Stimulated activated effector memory CD8-positive, alpha-beta T cell treated with anti-CD3 and anti-CD28 coated beads, Interleukin-12 subunit alpha, Interleukin-12 subunit beta, amount 100 ng/mL, for 72 hours (primary cell): Measurements from ENCODE around the gene PSORS1C1.
"Not testable (repeated sequence)": the region's sequence is repeated elsewhere in the genome, so short reads cannot be mapped to it uniquely, and the experiment has no call there.

Source experiments
- ATAC-seq: fragments of 150-1000 bp; cut with Tn5 transposase; 2 replicates; pipeline ENCODE4 v1.10.0; 2021
- DNase-seq, 2 donors: peaks; one replicate each; pipeline ENCODE4 v3.0.0; 2021 to 2022; ENCODE audit warnings: low spot score in 2 of 2
- H3K27ac Mint-ChIP-seq: one replicate; pipeline ENCODE4 v1.8.0; 2022; ENCODE audit warnings: mild to moderate bottlenecking, mixed read lengths
- H3K36me3 Mint-ChIP-seq: one replicate; pipeline ENCODE4 v1.8.0; 2022; ENCODE audit warnings: mild to moderate bottlenecking, mixed read lengths
- H3K4me1 Mint-ChIP-seq: one replicate; pipeline ENCODE4 v1.8.0; 2022; ENCODE audit warnings: mixed read lengths
- H3K4me3 Mint-ChIP-seq: one replicate; pipeline ENCODE4 v1.8.0; 2022; ENCODE audit warnings: mild to moderate bottlenecking, mixed read lengths
- H3K9me3 Mint-ChIP-seq: one replicate; pipeline ENCODE4 v1.8.0; 2022; ENCODE audit warnings: mixed read lengths

The PSORS1C1 gene

DNA sequence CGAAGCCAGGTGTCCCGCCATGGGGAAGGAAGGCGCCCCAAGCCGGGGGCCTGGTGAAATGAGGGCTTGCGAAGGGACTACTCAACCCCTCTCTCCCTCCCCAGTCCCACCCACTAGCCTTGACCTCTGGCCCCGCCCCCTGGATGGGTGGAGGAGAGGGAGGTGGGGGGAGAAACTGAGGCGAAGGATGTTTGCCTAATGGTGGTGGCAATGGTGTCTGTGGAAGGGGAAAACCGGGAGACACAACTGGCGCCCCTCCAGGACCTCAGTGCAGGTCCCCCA, 55.9 kb downstream of the PSORS1C1 start, which contains the start of gene POU5F1:
TSS of gene POU5F1 (minus strand) at position 83 of the 282 bp plus-strand sequence. CDS start at position 21, 62 bp downstream.
- Mint-ChIP-seq H3K9me3 (no peaks in the 10 kb centered on the region), H3K27ac (no peak within 1 kb of the TSS), H3K36me3 (no peaks in the 10 kb centered on the region), H3K4me1 (peaks cover 6% of the 10 kb centered on the region), H3K4me3 (no peak within 1 kb of the TSS)
- no peak for DNase-seq
- ATAC-seq = no peak

DNA sequence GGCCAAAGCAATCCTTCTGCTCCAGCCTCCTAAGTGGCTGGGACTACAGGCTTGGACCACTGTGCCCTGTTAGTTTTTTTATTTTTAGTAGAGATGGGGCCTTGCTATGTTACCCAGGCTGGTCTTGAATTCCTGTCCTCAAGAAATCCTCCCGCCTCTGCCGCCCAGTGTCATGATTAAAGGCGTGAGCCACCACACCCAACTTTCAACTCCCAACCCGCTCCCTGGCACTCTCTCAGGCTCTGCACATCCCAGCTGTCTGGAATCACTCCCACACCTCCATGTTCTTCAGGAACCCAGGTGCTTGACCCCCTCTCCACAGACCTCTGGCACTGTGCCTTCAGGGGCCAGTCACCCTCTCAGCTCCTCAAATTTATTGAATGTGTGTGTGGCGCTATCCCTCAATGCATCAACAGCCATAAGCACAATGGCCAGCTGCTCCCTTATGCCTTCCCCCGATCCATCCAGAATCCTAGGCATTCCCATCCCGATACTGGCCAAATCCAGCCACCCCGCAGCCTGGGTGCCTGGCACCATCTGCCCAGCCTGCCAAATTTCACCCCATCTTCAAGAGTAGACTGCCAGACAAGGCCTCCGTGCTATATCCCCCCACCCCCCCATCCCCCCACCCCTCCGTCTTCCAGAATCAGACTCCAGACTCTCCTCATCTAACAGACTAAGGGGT, 56.5 kb downstream of the PSORS1C1 start:
- peaks cover 12% of the 10 kb centered on the region for H3K4me1 Mint-ChIP-seq
- no peak overlapping the region for H3K27ac Mint-ChIP-seq
- H3K4me3 Mint-ChIP-seq = no peak overlapping the region
- no peaks in the 10 kb centered on the region for H3K36me3 Mint-ChIP-seq
- ATAC-seq (no peak), DNase-seq (no peak)
- no peaks in the 10 kb centered on the region for H3K9me3 Mint-ChIP-seq

GRCh38 chr6:31171931-31172905, 57.6 kb downstream of the PSORS1C1 start:
- Mint-ChIP-seq H3K9me3 (no peaks in the 10 kb centered on the region), H3K4me3 (no peak overlapping the region), H3K36me3 (no peaks in the 10 kb centered on the region), H3K27ac (peak overlapping the region; percentile 6), H3K4me1 (peaks cover 13% of the 10 kb centered on the region)
- ATAC-seq (no peak), DNase-seq (no peak)

DNA sequence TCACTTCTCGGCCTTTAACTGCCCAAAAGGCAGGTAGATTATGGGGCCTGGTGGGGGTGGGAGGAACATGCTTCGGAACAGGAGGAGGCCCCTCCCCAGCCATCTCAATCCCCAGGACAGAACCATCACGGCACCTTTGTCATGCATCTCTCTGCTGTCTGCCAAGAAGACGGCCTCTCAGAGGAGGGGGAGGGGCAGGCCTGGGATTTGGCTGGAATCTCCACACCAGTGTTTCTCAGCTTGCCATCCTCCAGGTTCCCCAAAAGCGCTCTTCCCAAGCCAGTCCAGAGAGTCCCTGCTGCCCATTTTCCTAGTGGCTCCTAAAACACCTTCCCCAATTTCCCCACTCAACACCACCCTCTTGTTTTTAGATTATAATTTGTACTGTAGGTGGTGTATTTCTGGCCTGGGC, 58.4 kb downstream of the PSORS1C1 start:
- Mint-ChIP-seq H3K36me3 (no peaks in the 10 kb centered on the region), H3K9me3 (no peaks in the 10 kb centered on the region), H3K4me1 (peaks cover 20% of the 10 kb centered on the region), H3K4me3 (no peak overlapping the region), H3K27ac (no peak overlapping the region)
- no peak for ATAC-seq
- DNase-seq = no peak

GRCh38 chr6:31173406-31173805, 58.8 kb downstream of the PSORS1C1 start:
- no peaks in the 10 kb centered on the region for H3K36me3 Mint-ChIP-seq
- H3K27ac Mint-ChIP-seq = no peak overlapping the region
- no peak overlapping the region for H3K4me3 Mint-ChIP-seq
- H3K9me3 Mint-ChIP-seq = no peaks in the 10 kb centered on the region
- H3K4me1 Mint-ChIP-seq = peaks cover 24% of the 10 kb centered on the region
- ATAC-seq (no peak), DNase-seq (no peak)

DNA sequence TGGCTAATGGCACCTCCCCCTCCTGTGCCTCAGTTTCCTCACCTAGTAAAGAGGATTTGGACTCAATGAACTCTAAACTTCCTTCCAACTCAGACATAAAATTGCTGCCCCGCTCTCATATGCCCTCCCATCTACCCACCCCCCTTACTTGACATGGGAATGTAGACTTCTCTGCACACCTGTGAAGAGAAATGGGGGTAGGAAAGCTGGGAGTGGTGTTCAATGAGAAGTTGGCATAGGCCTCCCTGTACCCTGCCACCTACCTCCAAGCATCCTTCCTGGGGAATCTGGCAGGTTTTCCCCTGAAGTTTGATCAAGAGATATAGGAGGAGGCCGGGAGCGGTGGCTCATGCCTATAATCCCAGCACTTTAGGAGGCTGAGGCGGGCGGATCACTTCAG, 59.8 kb downstream of the PSORS1C1 start:
- no peak overlapping the region for H3K4me3 Mint-ChIP-seq

GRCh38 chr6:31175971-31176370, 61.4 kb downstream of the PSORS1C1 start:
- Mint-ChIP-seq H3K4me1 (peaks cover 35% of the 10 kb centered on the region), H3K27ac (peak overlapping the region; percentile 69), H3K36me3 (no peaks in the 10 kb centered on the region), H3K4me3 (no peak overlapping the region), H3K9me3 (no peaks in the 10 kb centered on the region)
- DNase-seq (no peak), ATAC-seq (no peak)

More for the DNA sequence above, 59.8 kb downstream of the PSORS1C1 start:
- Mint-ChIP-seq H3K36me3 (no peaks in the 10 kb centered on the region), H3K4me1 (peaks cover 34% of the 10 kb centered on the region), H3K27ac (no peak overlapping the region), H3K9me3 (no peaks in the 10 kb centered on the region)
- DNase-seq (no peak), ATAC-seq (no peak)

DNA sequence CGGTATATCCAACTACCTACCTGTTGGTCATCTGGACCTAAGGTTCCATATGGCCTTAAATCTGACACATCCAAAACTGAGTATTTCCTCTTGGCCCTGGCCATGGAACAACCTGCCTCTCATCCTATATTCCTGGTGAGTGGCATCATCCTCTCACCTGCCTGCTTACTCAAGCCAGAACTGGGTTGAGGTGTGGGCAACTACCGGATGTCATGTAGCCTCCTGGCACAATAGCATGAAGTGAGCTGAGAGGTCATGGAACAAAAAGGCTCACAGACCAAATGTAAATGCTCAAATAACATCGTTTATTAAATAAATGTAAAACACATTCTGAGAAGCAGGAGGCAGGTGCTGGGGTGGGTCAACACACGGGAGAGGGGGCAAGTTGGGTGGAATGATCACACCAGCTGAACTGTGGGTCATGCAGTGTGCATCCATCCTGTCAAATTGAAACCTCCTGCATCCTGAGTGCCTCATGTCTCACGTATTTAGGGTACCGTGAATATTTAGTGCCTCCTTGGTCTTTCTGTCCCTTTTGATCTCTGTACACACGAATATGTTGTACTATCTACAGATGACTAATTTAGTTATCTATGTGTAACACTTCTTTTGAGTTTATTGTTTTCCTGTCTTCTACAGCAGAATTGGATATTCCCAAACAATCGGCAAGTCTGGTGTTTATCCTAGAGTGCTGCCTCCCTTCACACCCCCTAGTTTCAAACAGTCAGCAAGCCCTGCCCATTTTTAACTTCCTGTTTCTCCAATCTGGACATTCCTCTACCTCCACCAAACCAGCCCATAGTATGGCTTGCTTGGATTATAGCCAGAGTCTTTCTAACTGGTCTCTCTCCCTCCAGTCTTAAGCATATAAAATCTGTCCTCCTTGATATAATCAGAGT, 63.8 kb downstream of the PSORS1C1 start:
- ATAC-seq (peak; percentile 80), DNase-seq (no peak)
- peak overlapping the region; percentile 43 for H3K27ac Mint-ChIP-seq
- H3K4me3 Mint-ChIP-seq = peak overlapping the region; percentile 32
- no peaks in the 10 kb centered on the region for H3K36me3 Mint-ChIP-seq
- H3K4me1 Mint-ChIP-seq = peaks cover 35% of the 10 kb centered on the region
- no peaks in the 10 kb centered on the region for H3K9me3 Mint-ChIP-seq

DNA sequence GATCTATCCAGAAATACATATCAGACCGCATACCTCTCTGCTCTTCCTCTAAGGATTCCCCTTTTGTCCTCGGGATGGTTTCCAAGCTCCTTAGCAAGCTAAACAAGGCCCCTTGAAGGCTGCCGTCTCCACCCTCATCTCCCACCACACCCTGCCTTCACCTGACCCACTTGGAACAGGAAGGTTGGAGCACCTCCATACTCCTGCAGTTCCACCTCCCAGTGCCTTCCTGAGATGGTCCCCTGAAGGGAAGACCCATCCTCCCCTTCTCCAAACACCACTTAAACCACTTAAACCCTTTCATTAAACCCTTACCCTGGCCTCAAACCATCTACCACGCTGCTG, 64.4 kb downstream of the PSORS1C1 start:
- DNase-seq (no peak), ATAC-seq (no peak)
- Mint-ChIP-seq H3K9me3 (no peaks in the 10 kb centered on the region), H3K4me1 (peaks cover 35% of the 10 kb centered on the region), H3K4me3 (peak overlapping the region; percentile 32), H3K27ac (peak overlapping the region; percentile 43), H3K36me3 (no peaks in the 10 kb centered on the region)

- Mint-ChIP-seq H3K36me3 (no peaks in the 10 kb centered on the region), H3K27ac (peak overlapping the region; percentile 89), H3K4me1 (peaks cover 35% of the 10 kb centered on the region), H3K4me3 (peak overlapping the region; percentile 76), H3K9me3 (no peaks in the 10 kb centered on the region)
- DNase-seq = no peak
- ATAC-seq = no peak
These were observed 65.3 kb downstream of the PSORS1C1 start for GRCh38 chr6:31179896-31180295.

GRCh38 chr6:31180500-31180899, 65.9 kb downstream of the PSORS1C1 start:
- Mint-ChIP-seq H3K4me3 (peak overlapping the region; percentile 76), H3K9me3 (no peaks in the 10 kb centered on the region), H3K27ac (peak overlapping the region; percentile 89), H3K36me3 (no peaks in the 10 kb centered on the region), H3K4me1 (peaks cover 31% of the 10 kb centered on the region)
- DNase-seq = peak; percentile 35 to 73
- ATAC-seq = peak; percentile 87

DNA sequence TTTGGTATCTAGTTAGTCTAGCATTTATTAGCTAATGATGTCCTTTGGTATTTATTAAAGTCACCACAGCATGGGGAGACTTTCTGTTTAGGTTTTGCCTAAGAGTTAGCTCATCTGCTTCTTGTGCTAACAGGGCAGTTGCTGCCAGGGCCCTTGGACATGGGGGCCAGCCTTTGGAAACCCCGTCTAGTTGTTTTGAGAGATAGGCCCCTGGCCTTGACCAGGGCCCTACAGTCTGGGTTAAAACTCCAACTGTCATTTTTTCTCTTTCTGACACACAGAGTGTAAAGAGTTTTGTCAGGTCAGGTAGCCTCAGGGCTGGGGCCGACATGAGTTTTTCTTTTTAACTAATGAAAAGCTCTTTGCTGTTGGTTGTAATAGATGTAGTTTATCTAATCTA, 68.7 kb downstream of the PSORS1C1 start:
- not testable (repeated sequence) for H3K27ac Mint-ChIP-seq, H3K4me3 Mint-ChIP-seq, ATAC-seq, H3K36me3 Mint-ChIP-seq, DNase-seq, H3K9me3 Mint-ChIP-seq
- H3K4me1 Mint-ChIP-seq = peaks cover 25% of the 10 kb centered on the region

DNA sequence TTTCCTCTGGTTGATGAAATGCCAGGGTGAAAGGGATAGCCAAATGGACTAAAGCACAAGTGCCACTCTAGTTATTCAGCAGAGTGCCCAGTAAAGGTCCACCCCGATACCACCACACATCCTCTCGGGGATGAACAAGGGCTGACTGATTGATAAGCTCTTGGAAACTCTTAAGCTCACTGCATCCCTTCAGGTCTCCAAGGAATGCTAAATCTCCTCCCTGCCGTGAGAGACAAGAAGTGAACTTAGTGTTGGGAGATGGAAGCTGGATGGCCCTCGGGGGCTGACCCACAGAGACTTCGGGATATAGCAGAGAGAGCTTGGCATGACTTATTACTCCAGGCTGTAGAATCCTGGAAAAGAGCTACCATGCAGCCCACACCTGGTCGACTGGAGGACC, 69.3 kb downstream of the PSORS1C1 start:
- not testable (repeated sequence) for H3K27ac Mint-ChIP-seq, H3K4me3 Mint-ChIP-seq, ATAC-seq

DNA sequence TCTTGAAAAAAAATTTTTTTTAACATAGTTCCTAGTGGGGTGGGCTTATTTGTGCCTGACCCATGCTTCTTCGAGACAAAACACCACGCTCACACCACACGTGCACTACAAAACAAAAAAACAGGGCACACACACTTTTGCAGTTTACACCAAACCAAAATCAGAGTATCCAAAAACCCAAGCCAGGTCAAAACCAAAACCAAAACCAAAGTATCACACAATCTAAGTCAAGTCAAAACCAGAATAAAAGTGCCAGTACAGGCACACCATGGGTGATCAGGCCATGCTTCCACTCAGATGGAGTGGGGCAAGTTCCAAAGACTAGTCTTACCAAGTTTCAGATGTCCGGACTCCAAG, 71.1 kb downstream of the PSORS1C1 start:
- Mint-ChIP-seq H3K27ac (peak overlapping the region; percentile 73), H3K4me1 (peaks cover 12% of the 10 kb centered on the region)
- ATAC-seq = peak; percentile 32
- DNase-seq, H3K4me3 Mint-ChIP-seq, H3K36me3 Mint-ChIP-seq, H3K9me3 Mint-ChIP-seq: not testable (repeated sequence)

More for the DNA sequence above, 69.3 kb downstream of the PSORS1C1 start:
- H3K4me1 Mint-ChIP-seq = peaks cover 19% of the 10 kb centered on the region
- not testable (repeated sequence) for H3K36me3 Mint-ChIP-seq, DNase-seq, H3K9me3 Mint-ChIP-seq

- DNase-seq = no peak
- Mint-ChIP-seq H3K27ac (peak overlapping the region; percentile 73), H3K36me3 (no peaks in the 10 kb centered on the region), H3K4me1 (peaks cover 12% of the 10 kb centered on the region), H3K4me3 (no peak overlapping the region), H3K9me3 (no peaks in the 10 kb centered on the region)
- no peak for ATAC-seq
These were observed 71.6 kb downstream of the PSORS1C1 start for GRCh38 chr6:31186052-31186734.
